ENCODE data around the gene AUTS2.
"Not testable (repeated sequence)": the region's sequence is repeated elsewhere in the genome, so short reads cannot be mapped to it uniquely, and the experiment has no call there.

AUTS2 gene

GRCh38 chr7:70638158-70639107 is 1040.2 kb downstream of the AUTS2 start:
- H3K27ac ChIP-seq (ENCODE audit: low read depth, low read length), result no peak overlapping the region
- H3K27me3 ChIP-seq (ENCODE audit: control insufficient read depth, insufficient read depth, low read length), result peaks cover 24% of the 10 kb centered on the region; the same call in 1 of the 2 replicates
- no peaks in the 10 kb centered on the region; the same call in 1 of the 2 replicates for H3K9me3 ChIP-seq (ENCODE audit: control insufficient read depth, insufficient read depth, low read depth, low read length)
- H3K9ac ChIP-seq (ENCODE audit: low read length), result no peak overlapping the region
- no peaks in the 10 kb centered on the region for H3K36me3 ChIP-seq (ENCODE audit: control insufficient read depth, insufficient read depth, low read length)
- H3K4me1 ChIP-seq (ENCODE audit: control insufficient read depth, insufficient read depth, low read length), result peaks cover 18% of the 10 kb centered on the region
- H3K4me3 ChIP-seq (ENCODE audit: low read depth, low read length), result no peak overlapping the region

GRCh38 chr7:70640266-70640833 is 1042.1 kb downstream of the AUTS2 start:
- Histone ChIP-seq H3K9me3 (ENCODE audit: control insufficient read depth, insufficient read depth, low read depth, low read length) (no peaks in the 10 kb centered on the region; the same call in 1 of the 2 replicates), H3K27me3 (ENCODE audit: control insufficient read depth, insufficient read depth, low read length) (peaks cover 16% of the 10 kb centered on the region; the same call in 1 of the 2 replicates), H3K4me1 (ENCODE audit: control insufficient read depth, insufficient read depth, low read length) (peaks cover 18% of the 10 kb centered on the region), H3K9ac (ENCODE audit: low read length) (no peak overlapping the region), H3K36me3 (ENCODE audit: control insufficient read depth, insufficient read depth, low read length) (no peaks in the 10 kb centered on the region), H3K4me3 (ENCODE audit: low read depth, low read length) (no peak overlapping the region), H3K27ac (ENCODE audit: low read depth, low read length) (no peak overlapping the region)

- no peak overlapping the region for H3K27ac ChIP-seq (ENCODE audit: low read depth, low read length)
- peaks cover 18% of the 10 kb centered on the region for H3K4me1 ChIP-seq (ENCODE audit: control insufficient read depth, insufficient read depth, low read length)
- H3K36me3 ChIP-seq (ENCODE audit: control insufficient read depth, insufficient read depth, low read length), result no peaks in the 10 kb centered on the region
- no peak overlapping the region for H3K9ac ChIP-seq (ENCODE audit: low read length)
- H3K9me3 ChIP-seq (ENCODE audit: control insufficient read depth, insufficient read depth, low read depth, low read length), result no peaks in the 10 kb centered on the region; the same call in 1 of the 2 replicates
- peaks cover 10% of the 10 kb centered on the region; the same call in 1 of the 2 replicates for H3K27me3 ChIP-seq (ENCODE audit: control insufficient read depth, insufficient read depth, low read length)
- H3K4me3 ChIP-seq (ENCODE audit: low read depth, low read length), result no peak overlapping the region
These were observed 1043.6 kb downstream of the AUTS2 start for GRCh38 chr7:70641882-70642281.

GRCh38 chr7:70645279-70645678 is 1047.0 kb downstream of the AUTS2 start:
- no peaks in the 10 kb centered on the region; the same call in 1 of the 2 replicates for H3K9me3 ChIP-seq (ENCODE audit: control insufficient read depth, insufficient read depth, low read depth, low read length)
- H3K4me1 ChIP-seq (ENCODE audit: control insufficient read depth, insufficient read depth, low read length), result peaks cover 5% of the 10 kb centered on the region
- H3K36me3 ChIP-seq (ENCODE audit: control insufficient read depth, insufficient read depth, low read length), result no peaks in the 10 kb centered on the region
- no peak overlapping the region for H3K4me3 ChIP-seq (ENCODE audit: low read depth, low read length)
- H3K27ac ChIP-seq (ENCODE audit: low read depth, low read length), result no peak overlapping the region
- peaks cover 10% of the 10 kb centered on the region; the same call in 1 of the 2 replicates for H3K27me3 ChIP-seq (ENCODE audit: control insufficient read depth, insufficient read depth, low read length)
- H3K9ac ChIP-seq (ENCODE audit: low read length), result no peak overlapping the region

GRCh38 chr7:70645876-70646351 is 1047.6 kb downstream of the AUTS2 start:
- H3K4me1 ChIP-seq (ENCODE audit: control insufficient read depth, insufficient read depth, low read length), result peaks cover 5% of the 10 kb centered on the region
- H3K9me3 ChIP-seq (ENCODE audit: control insufficient read depth, insufficient read depth, low read depth, low read length), result no peaks in the 10 kb centered on the region; the same call in 1 of the 2 replicates
- H3K27ac ChIP-seq (ENCODE audit: low read depth, low read length), result no peak overlapping the region
- peaks cover 10% of the 10 kb centered on the region; the same call in 1 of the 2 replicates for H3K27me3 ChIP-seq (ENCODE audit: control insufficient read depth, insufficient read depth, low read length)
- H3K36me3 ChIP-seq (ENCODE audit: control insufficient read depth, insufficient read depth, low read length), result no peaks in the 10 kb centered on the region
- H3K4me3 ChIP-seq (ENCODE audit: low read depth, low read length), result no peak overlapping the region
- no peak overlapping the region for H3K9ac ChIP-seq (ENCODE audit: low read length)

- Histone ChIP-seq H3K36me3 (ENCODE audit: control insufficient read depth, insufficient read depth, low read length) (no peaks in the 10 kb centered on the region), H3K9me3 (ENCODE audit: control insufficient read depth, insufficient read depth, low read depth, low read length) (no peaks in the 10 kb centered on the region; the same call in 1 of the 2 replicates), H3K27ac (ENCODE audit: low read depth, low read length) (no peak overlapping the region), H3K27me3 (ENCODE audit: control insufficient read depth, insufficient read depth, low read length) (peaks cover 10% of the 10 kb centered on the region; the same call in 1 of the 2 replicates), H3K4me1 (ENCODE audit: control insufficient read depth, insufficient read depth, low read length) (peaks cover 5% of the 10 kb centered on the region), H3K9ac (ENCODE audit: low read length) (no peak overlapping the region), H3K4me3 (ENCODE audit: low read depth, low read length) (no peak overlapping the region)
These were observed 1048.4 kb downstream of the AUTS2 start for GRCh38 chr7:70646536-70647248.

GRCh38 chr7:70647801-70648498 is 1049.7 kb downstream of the AUTS2 start:
- Histone ChIP-seq H3K27ac (ENCODE audit: low read depth, low read length) (no peak overlapping the region), H3K4me1 (ENCODE audit: control insufficient read depth, insufficient read depth, low read length) (peaks cover 5% of the 10 kb centered on the region), H3K9me3 (ENCODE audit: control insufficient read depth, insufficient read depth, low read depth, low read length) (no peaks in the 10 kb centered on the region)

GRCh38 chr7:70648499-70648861 is 1050.2 kb downstream of the AUTS2 start:
- H3K4me1 ChIP-seq (ENCODE audit: control insufficient read depth, insufficient read depth, low read length); H3K27me3 ChIP-seq (ENCODE audit: control insufficient read depth, insufficient read depth, low read length); H3K4me3 ChIP-seq (ENCODE audit: low read depth, low read length); H3K36me3 ChIP-seq (ENCODE audit: control insufficient read depth, insufficient read depth, low read length); H3K9ac ChIP-seq (ENCODE audit: low read length); H3K27ac ChIP-seq (ENCODE audit: low read depth, low read length); H3K9me3 ChIP-seq (ENCODE audit: control insufficient read depth, insufficient read depth, low read depth, low read length): not testable (repeated sequence)

More at GRCh38 chr7:70647801-70648498, 1049.7 kb downstream of the AUTS2 start:
- Histone ChIP-seq H3K4me3 (ENCODE audit: low read depth, low read length) (no peak overlapping the region), H3K9ac (ENCODE audit: low read length) (no peak overlapping the region), H3K27me3 (ENCODE audit: control insufficient read depth, insufficient read depth, low read length) (peaks cover 10% of the 10 kb centered on the region; the same call in 1 of the 2 replicates), H3K36me3 (ENCODE audit: control insufficient read depth, insufficient read depth, low read length) (no peaks in the 10 kb centered on the region)

- H3K9ac ChIP-seq (ENCODE audit: low read length), result no peak overlapping the region
- peaks cover 4% of the 10 kb centered on the region; the same call in 1 of the 2 replicates for H3K27me3 ChIP-seq (ENCODE audit: control insufficient read depth, insufficient read depth, low read length)
- H3K27ac ChIP-seq (ENCODE audit: low read depth, low read length), result no peak overlapping the region
- peaks cover 5% of the 10 kb centered on the region for H3K4me1 ChIP-seq (ENCODE audit: control insufficient read depth, insufficient read depth, low read length)
- H3K9me3 ChIP-seq (ENCODE audit: control insufficient read depth, insufficient read depth, low read depth, low read length), result no peaks in the 10 kb centered on the region
- H3K36me3 ChIP-seq (ENCODE audit: control insufficient read depth, insufficient read depth, low read length), result no peaks in the 10 kb centered on the region
- H3K4me3 ChIP-seq (ENCODE audit: low read depth, low read length), result no peak overlapping the region
These were observed 1051.0 kb downstream of the AUTS2 start for GRCh38 chr7:70649323-70649722.

GRCh38 chr7:70654146-70654545 is 1055.9 kb downstream of the AUTS2 start:
- H3K9me3 ChIP-seq (ENCODE audit: control insufficient read depth, insufficient read depth, low read depth, low read length), result no peaks in the 10 kb centered on the region
- H3K27ac ChIP-seq (ENCODE audit: low read depth, low read length), result no peak overlapping the region
- H3K4me1 ChIP-seq (ENCODE audit: control insufficient read depth, insufficient read depth, low read length), result no peaks in the 10 kb centered on the region
- no peaks in the 10 kb centered on the region for H3K36me3 ChIP-seq (ENCODE audit: control insufficient read depth, insufficient read depth, low read length)
- no peak overlapping the region for H3K4me3 ChIP-seq (ENCODE audit: low read depth, low read length)
- no peak overlapping the region for H3K9ac ChIP-seq (ENCODE audit: low read length)
- H3K27me3 ChIP-seq (ENCODE audit: control insufficient read depth, insufficient read depth, low read length), result no peaks in the 10 kb centered on the region
